Right renal pelvis (tissue), 4 donors: ENCODE measurements around the gene AIFM1. TPM values are rescaled to one million over a fixed set of nuclear protein-coding genes. Genes with fewer than 3 reads are reported as not detected.

Experiments
- DNase-seq, 4 donors: peaks; one replicate each; pipeline ENCODE4 v3.0.0-alpha.2; 2013; ENCODE audit warnings: low read depth in 4 of 4, low spot score in 3 of 4, missing footprints in 1 of 4
- polyA plus RNA-seq, 4 donors: library from polyadenylated mRNA; unstranded; fragments of 120-200 nt; gene quantifications; one replicate each; pipeline ENCODE4 v1.2.1, GENCODE V29; 2013; ENCODE audit not compliant: insufficient read length in 4 of 4

Gene AIFM1
- polyA plus RNA-seq, 4 donors: 88.7 to 95.9 (median 92.2) TPM

GRCh38 chrX:130171446-130172126 lies 5.9 kb upstream of the AIFM1 start, which contains the start of gene RAB33A:
TSS of gene RAB33A (plus strand) at chrX:130171962. CDS start at chrX:130172063, 101 bp downstream.
- no peak for DNase-seq

- DNase-seq: no peak
Observed at GRCh38 chrX:130170752-130171445, 5.3 kb upstream of the AIFM1 start.

DNA sequence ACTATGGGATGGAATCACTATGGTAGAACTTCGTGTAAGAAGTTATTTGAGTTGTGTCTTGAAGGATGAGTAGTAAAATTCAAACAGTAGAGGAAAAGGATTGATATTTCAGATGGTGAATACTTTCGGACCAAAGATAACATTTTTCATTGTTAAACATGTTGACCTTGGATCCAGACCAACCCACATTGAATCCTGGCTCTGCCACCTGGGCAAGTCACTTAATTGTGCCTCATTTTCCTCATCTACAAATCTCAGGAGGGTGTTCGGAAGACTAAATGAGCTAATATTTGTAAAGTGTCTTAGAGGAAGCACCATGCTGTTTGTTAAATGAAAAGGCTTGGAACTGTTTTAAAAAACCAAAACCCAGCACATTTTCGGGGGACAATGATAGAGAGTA lies 1.4 kb upstream of the AIFM1 start:
- DNase-seq: no peak

DNA sequence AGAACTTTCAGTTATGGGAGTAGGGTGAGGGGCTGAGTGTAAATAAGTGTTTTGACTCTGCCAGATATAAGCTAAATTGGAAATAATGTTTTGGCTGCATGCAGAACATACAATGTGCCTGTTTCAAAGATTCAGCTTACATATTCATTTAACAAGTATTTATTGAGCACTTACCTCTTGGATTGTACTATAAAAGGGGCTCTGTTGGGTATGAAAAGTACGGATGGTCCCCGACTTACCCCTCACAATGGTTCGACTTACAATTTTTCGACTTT lies 799 bp upstream of the AIFM1 start:
- no peak for DNase-seq

DNA sequence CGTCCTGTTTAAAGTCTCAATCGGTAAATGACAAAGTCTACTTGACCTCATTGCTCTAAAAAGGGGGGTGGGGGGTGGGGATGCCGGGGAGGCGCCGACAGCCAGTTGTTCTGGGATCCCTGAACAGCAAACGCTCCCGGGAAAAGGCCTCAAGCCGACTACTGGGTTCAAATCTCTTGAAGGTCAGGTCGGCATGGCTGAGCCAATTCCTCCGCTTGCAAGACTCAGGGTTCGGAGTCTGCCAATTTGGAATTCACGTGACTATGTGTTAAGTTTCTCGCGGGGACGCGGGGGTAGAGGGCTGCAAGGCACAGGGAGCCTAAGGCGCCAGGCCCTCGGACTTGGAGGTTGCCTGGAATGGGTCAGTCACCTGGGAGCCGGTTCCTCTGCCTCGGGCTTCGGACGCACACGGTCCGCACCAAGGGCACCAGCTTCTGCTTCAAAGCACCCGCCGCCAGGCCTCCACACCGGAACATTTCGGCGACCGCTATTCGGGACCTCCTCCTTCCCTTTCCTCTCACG lies 399 bp downstream of the AIFM1 start:
- no peak for DNase-seq

- no peak for DNase-seq
Observed at GRCh38 chrX:130163398-130163797, 2.2 kb downstream of the AIFM1 start.

- no peak for DNase-seq
Observed at GRCh38 chrX:130162094-130162735, 3.4 kb downstream of the AIFM1 start.

DNA sequence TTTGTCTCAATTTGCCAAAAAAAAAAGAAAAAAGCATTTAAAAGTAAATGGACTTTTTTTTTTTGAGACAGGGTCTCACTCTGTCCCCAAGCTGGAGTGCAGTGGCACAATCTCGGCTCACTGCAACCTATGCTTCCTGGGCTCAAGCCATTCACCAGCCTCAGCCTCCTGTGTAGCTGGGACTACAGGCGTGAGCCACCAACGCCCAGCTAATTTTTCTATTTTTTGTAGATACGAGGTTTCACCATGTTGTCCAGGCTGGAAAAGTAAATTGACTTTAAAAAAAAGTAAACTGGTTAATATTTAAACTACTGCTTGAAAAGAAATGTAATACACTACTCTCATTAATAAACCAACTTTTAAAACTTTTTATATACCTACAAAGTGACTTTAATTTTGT lies 5.9 kb downstream of the AIFM1 start:
- no peak for DNase-seq

- DNase-seq: no peak
Observed at GRCh38 chrX:130158311-130158710, 7.3 kb downstream of the AIFM1 start.

DNA sequence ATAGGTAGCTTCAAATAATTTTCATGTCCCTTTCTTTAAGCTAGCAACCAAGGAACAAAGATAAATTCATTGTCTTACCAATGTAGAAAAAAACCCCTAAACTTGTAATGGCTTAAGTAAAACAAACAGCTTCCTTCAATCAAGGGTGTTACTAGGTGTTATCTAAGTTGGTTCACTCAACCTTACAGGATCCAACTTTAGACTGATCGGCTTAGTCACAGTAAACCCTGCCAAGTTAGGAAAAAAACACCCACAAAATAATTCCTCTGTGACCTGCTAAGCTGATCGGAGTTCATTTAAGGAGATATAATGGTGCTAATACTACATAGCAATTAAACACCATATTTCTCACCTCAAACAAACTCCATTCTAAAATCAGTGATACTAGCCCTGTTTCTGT lies 10.1 kb downstream of the AIFM1 start:
- no peak for DNase-seq

- no peak for DNase-seq
Observed at GRCh38 chrX:130147631-130148030, 18.0 kb downstream of the AIFM1 start.

GRCh38 chrX:130145123-130145522 lies 20.5 kb downstream of the AIFM1 start:
- DNase-seq: no peak

DNA sequence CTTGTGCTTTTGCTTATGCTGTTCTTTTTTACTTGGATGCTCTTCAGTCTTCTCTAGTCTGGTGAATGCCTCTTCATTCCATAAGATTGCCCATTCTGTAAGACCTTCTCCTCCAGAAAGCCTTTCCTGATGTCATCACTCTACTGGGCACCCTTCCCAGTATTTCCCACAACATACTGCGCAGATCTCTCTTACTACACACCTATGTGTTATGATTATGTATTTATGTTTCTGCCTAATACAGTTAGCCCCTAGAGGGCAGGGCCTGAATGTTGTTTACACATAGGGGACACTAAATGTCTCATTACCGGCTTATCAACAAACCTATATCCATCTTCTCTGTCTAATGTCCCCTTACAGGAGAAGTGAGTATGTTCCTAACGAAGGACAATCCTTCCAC lies 21.1 kb downstream of the AIFM1 start:
- no peak for DNase-seq

- DNase-seq: no peak
Observed at GRCh38 chrX:130139474-130140201, 26.0 kb downstream of the AIFM1 start.

- no peak for DNase-seq
Observed at GRCh38 chrX:130136961-130137360, 28.7 kb downstream of the AIFM1 start.

DNA sequence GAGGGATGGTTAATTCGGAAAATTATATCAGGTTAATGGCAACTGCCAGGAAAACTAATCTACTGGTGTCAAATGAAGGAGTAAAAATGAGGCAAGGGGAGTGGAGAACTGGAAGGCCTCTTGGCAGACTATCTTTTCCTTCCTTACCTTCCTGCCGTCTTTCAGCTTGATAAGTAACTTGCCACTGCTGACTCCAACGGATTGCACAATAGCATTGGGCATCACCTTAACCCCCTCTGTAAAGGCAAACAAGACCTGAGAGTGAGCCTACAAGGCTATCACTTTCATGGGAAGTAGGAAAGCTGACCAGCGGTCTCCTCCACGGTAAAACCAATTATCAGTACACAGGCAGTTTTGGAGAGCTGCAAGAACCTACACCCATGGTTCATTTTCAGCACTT lies 29.1 kb downstream of the AIFM1 start:
- no peak for DNase-seq

DNA sequence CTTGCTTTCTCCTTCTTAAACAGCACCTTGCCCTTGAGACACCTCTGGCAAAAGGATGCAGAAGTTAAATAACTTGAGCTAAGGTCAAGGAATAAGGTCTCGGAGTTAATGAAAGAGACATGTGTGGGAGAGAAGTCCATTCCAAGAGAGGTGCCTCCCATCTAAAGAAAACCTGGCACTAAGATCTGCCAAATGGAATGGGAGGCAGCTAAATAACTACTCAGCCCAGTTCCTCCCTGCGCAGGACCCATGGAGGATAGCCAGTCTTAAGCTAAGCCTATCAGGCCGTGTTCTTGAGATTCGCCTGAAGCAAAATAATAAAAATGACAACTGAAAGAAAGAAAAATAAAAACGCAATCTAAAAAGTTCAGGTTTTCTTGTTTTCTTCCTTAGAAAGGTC lies 34.7 kb downstream of the AIFM1 start:
- no peak for DNase-seq

GRCh38 chrX:130125091-130125874 lies 40.4 kb downstream of the AIFM1 start:
- DNase-seq: no peak

GRCh38 chrX:130124577-130124976 lies 41.1 kb downstream of the AIFM1 start:
- no peak for DNase-seq

DNA sequence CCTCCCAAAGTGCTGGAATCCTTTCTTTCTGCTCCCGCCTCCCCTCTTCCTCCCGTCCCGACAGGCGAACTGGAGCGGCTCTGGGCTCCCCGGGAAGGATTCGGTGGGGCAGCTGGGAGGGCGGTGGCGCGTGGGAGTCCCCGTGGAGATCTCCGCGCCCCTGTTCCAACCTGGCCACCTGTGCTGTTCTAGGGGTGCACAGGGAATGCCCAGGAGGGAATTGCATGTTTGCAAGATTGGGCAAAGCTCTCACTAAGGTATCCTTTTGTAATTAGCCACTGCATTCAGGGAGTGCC lies 44.2 kb downstream of the AIFM1 start:
- DNase-seq: no peak
